ENCODE results near the gene EPB41L2.
"Not testable (repeated sequence)": the region's sequence is repeated elsewhere in the genome, so short reads cannot be mapped to it uniquely, and the experiment has no call there.

The EPB41L2 gene

GRCh38 chr6:131001945-131002660 lies 60.9 kb downstream of the EPB41L2 start:
- no peak for DNase-seq

GRCh38 chr6:131001111-131001736 lies 61.8 kb downstream of the EPB41L2 start:
- no peak for DNase-seq

GRCh38 chr6:131000544-131000943 lies 62.5 kb downstream of the EPB41L2 start:
- no peak for DNase-seq

- no peak for DNase-seq
Measured at GRCh38 chr6:130997061-130997753, 65.8 kb downstream of the EPB41L2 start.

- no peak for DNase-seq
Measured at GRCh38 chr6:130996635-130997034, 66.4 kb downstream of the EPB41L2 start.

GRCh38 chr6:130995783-130996447 lies 67.1 kb downstream of the EPB41L2 start:
- DNase-seq = no peak

- no peak for DNase-seq
Measured at GRCh38 chr6:130994319-130995097, 68.5 kb downstream of the EPB41L2 start.

- no peak for DNase-seq
Measured at GRCh38 chr6:130993292-130993765, 69.7 kb downstream of the EPB41L2 start.

- DNase-seq = no peak
Measured at GRCh38 chr6:130991422-130992137, 71.5 kb downstream of the EPB41L2 start.

- DNase-seq = not testable (repeated sequence)
Measured at GRCh38 chr6:130987539-130987938, 75.5 kb downstream of the EPB41L2 start.

GRCh38 chr6:130985115-130985514 lies 77.9 kb downstream of the EPB41L2 start:
- DNase-seq = no peak

GRCh38 chr6:130982941-130983456 lies 80.0 kb downstream of the EPB41L2 start:
- DNase-seq = no peak

GRCh38 chr6:130982135-130982534 lies 80.9 kb downstream of the EPB41L2 start:
- no peak for DNase-seq

GRCh38 chr6:130981409-130981808 lies 81.6 kb downstream of the EPB41L2 start:
- no peak for DNase-seq

GRCh38 chr6:130980310-130981032 lies 82.6 kb downstream of the EPB41L2 start:
- no peak for DNase-seq

- DNase-seq = no peak
Measured at GRCh38 chr6:130978660-130979396, 84.2 kb downstream of the EPB41L2 start.

- no peak for DNase-seq
Measured at GRCh38 chr6:130978180-130978579, 84.9 kb downstream of the EPB41L2 start.

- peak; percentile 3 for DNase-seq
Measured at GRCh38 chr6:130975325-130975724, 87.7 kb downstream of the EPB41L2 start.

GRCh38 chr6:130973521-130974277 lies 89.3 kb downstream of the EPB41L2 start:
- no peak for DNase-seq
